ELR (cell line): Measurements from ENCODE around the gene MLXIPL.
"Not testable (repeated sequence)": the region's sequence is repeated elsewhere in the genome, so short reads cannot be mapped to it uniquely, and the experiment has no call there.

Experiments
- DNase-seq: peaks from one replicate; pipeline ENCODE4 v3.0.0-alpha.2; 2015; ENCODE audit warnings: low read depth

MLXIPL gene, protein sequence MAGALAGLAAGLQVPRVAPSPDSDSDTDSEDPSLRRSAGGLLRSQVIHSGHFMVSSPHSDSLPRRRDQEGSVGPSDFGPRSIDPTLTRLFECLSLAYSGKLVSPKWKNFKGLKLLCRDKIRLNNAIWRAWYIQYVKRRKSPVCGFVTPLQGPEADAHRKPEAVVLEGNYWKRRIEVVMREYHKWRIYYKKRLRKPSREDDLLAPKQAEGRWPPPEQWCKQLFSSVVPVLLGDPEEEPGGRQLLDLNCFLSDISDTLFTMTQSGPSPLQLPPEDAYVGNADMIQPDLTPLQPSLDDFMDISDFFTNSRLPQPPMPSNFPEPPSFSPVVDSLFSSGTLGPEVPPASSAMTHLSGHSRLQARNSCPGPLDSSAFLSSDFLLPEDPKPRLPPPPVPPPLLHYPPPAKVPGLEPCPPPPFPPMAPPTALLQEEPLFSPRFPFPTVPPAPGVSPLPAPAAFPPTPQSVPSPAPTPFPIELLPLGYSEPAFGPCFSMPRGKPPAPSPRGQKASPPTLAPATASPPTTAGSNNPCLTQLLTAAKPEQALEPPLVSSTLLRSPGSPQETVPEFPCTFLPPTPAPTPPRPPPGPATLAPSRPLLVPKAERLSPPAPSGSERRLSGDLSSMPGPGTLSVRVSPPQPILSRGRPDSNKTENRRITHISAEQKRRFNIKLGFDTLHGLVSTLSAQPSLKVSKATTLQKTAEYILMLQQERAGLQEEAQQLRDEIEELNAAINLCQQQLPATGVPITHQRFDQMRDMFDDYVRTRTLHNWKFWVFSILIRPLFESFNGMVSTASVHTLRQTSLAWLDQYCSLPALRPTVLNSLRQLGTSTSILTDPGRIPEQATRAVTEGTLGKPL

DNA sequence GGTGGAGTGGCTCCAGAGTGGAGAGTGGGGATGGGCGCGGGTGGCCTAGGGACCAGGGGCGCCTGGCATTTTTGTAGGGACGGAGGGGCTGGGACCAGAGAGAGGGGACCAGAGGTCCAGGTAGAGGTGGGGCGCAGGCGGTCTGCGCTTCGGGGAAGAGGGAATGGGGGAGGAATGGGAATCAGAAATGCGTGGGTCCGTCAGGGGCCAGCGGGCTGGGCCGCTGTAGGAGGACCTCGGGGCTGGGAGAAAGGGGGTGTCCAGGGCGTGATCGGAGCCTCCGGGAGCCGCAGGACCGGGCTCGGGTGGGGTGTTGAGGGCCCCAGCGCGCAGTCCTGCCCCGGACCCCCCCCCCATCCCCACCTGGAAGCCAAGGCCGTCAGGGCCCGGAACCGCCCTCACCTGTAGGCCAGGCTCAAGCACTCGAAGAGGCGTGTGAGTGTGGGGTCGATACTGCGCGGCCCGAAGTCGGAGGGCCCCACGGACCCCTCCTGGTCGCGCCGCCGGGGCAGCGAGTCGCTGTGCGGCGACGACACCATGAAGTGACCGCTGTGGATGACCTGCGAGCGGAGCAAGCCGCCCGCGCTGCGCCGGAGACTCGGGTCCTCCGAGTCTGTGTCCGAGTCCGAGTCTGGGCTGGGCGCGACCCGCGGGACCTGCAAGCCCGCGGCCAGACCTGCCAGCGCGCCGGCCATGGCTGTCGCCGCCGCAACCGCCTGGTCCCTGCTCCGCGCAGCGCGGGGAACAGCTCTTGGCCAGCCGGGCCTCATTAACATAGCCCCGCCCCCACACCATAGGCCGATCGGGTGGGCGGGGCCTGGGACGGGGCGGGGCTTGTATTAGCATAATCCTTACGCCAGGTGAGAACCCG lies at the start of gene MLXIPL:
MLXIPL (minus strand) TSS at position 725 of the 871 bp plus-strand sequence; CDS start at position 695, 30 bp downstream.
- peak; percentile 54 for DNase-seq

DNA sequence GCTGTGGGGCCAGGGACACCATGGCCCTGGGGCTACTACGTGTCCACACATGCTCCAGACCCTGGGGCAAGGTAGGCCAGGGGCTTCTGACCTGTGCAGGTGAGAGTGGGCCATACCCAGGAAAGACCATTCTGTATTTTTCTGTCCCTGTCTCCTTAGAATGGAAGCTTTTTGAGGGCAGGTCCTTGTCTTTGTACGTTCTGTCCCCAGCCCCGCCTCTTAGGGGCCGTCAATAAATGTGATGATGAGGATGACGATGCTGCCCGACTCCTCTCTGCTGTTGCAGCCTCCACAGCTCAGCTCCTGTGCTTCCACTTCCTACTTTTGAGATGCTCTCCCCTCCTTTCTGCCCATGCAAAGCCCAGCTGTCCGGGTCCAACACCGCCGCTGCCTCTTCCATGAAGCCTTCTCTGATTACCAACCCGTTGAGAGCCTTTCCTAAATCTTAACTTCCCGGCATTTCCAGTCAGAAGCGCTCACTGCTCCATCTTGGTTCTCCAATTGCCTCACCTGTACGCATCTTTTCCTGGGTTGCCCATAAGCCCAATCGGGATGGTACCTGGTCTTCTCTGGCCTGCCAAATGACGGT lies 47.6 kb upstream of the MLXIPL start:
- no peak for DNase-seq

DNA sequence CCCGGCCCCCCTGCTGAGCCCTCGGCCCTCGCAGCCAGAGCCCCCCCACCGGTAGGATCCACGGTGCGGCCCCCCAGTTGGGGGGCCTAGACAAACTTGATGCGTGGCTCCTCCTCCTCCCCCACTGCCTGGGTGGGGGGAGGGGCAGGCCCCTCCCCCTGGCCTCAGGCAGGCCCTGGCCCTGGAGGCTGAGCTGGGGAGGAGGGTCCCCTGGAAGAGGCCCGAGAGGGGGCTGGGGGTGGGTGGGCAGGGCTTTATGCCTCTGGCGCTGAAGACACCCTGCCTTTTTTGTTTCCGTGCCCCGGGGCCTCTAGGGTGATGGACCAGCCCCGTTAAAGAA lies 47.0 kb upstream of the MLXIPL start:
- no peak for DNase-seq

DNA sequence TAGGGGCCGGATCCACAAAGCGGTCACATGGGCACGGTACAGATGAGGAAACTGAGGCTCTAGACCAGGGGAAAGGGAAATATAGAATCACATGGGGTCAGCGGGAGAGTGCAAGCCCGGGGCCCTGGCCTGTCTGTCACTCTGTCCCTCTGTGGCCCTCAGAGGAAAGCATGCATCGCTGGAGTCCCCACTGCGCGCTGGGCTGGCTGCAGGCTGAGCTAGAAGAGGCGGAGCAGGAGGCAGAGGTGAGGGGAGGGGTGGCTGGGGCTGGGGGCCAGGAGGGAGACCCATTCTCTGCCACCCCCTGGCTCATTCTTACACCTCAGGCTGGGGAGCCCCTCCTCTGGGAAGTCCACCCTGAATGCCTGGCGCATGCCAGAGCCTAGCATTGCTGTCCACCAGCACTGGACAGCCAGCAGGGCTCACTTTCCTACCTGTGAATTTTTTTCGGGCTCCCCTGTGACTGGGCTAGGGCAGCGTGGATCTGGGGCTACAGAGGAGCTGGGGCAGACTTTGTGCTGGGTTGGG lies 45.6 kb upstream of the MLXIPL start:
- DNase-seq: no peak

DNA sequence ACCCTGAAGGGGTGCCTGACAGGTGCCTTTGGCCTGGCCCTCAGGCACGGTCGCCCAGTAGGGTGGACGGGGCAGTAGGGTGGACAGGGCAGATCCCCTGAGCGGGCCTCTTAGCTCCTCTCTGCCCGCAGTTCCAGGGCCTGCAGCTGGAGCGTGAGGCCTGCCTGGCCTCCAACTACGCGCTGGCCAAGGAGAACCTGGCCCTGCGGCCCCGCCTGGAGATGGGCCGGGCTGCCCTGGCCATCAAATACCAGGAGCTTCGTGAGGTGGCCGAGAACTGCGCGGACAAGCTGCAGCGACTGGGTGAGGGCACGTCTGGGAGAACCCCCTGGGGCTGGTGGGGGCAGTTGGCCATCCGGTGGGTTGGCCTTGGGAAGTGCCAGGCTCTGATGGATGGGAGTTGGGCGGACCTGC lies 45.0 kb upstream of the MLXIPL start:
- no peak for DNase-seq

DNA sequence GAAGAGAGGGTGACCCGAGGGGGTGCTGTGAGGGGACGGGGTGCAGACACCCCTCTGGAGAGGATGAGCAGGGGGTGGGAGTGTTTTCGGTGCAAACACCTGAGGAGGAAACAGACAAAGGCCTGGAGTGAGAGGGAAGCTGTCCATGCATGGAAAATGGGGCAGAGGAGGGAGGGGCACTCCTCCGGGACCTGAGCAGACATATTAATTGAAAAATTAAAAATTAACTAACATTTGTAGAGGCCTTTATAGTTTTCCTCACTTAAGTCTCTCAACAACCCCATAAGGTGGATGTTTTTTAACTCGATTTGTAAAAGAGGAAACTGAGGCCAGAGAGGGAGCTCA lies 44.5 kb upstream of the MLXIPL start:
- no peak for DNase-seq

DNA sequence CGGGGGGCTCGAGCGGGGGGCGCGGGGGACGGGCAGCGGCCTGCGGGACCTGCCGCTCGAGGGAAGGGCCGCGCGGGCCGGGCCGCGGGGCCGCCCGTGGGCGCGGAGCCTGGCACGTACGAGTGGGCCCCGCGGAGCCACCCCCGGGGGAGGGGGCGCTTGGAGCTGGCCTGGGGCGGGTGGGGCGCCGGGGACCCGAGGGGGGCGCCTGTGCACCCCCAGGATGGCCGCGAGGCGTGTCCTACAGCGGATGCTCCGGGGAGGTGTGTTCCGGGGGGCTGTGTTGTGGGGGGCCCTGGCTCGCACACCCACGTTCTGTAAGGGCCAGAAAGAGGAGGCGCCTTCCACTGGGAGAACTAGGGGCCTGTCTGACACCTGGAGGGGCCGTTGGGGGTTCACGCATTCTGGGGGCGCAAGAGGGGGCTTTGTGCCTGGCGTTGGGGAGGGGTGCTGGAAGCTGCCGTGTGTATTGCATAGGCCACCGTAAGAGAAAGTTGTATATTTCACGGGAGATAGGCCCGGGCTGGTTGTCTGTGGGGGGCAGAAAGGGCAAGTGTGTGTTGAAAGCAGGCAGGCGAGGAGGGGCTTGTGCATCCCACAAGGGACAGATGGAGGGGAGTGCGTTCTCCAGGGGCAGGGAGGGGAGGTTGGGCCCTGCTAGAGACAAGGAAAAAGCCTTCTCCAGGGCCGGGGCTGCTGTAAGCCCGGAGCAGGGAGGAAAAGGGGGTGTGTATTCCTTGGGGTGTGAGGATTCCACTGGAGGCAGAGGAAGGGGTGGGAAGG lies 44.0 kb upstream of the MLXIPL start:
- peak; percentile 18 for DNase-seq

DNA sequence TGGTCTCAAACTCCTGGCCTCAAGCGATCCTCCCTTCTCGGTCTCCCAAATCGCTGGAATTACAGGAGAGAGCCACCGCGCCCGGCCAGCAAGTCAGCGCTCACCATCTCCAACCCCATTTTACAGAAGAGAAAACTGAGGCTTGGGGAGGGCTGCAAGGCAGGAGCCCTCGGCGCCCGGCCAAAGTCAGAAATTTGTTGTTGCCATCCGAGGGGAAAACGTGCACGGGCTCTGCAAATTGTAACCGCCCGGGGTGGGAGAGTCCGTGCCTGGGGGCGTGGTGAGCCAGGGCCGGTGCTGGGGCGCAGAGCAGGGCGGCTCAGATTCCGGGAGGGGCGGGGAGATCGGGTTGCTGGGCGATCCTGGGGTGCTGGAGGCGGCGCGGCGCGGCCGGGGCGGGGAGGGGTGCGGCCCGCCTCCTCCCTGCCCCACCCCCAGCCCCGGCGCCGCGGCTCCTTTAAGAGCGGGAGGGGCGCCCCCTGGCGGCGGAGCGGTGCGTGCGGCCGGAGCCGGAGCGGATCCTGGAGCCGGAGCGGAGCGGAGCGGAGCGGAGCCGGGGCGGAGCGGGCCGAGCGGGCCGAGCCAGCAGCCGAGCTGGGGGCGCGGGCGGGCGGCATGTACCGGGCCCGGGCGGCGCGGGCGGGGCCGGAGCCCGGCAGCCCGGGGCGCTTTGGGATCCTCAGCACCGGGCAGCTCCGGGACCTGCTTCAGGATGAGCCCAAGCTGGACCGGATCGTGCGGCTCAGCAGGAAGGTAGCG lies 43.2 kb upstream of the MLXIPL start, which contains the start of gene VPS37D:
VPS37D (plus strand) TSS at position 488 of the 759 bp plus-strand sequence; CDS start at position 616, 128 bp downstream.
- peak; percentile 89 for DNase-seq

DNA sequence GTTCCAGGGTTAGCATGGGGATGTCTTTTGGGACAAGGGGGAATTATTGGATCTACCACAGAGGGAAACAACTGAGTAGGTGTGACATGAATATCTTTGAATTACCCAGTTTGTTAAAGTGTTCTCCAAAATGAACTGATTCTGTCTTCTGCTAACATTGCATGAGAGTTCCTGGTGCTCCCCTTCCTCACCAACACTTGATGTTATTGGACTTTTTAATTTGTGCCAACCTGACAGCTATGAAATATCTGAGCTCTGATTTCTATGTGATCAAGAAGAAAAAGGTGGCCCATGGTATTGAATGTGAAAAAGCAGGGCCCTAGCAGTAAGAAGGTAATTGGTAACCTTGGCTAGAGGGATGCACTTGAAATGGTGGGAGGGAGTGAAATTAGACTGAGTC lies 38.7 kb upstream of the MLXIPL start:
- no peak for DNase-seq

DNA sequence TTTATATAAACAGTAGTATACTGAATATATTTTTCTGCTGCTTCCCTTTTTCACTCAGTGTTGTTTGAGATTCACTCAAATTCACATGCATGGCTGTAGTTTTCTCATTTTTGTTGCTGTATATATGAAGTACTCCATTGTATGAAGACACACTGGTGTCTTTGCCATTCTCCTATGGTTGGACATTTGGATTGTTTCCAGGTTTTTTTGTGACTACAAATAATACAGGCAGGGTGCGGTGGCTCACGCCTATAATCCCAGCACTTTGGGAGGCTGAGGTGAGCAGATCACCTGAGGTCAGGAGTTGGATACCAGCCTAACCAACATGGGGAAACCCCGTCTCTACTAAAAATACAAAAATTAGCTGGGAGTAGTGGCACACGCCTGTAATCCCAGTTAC lies 36.3 kb upstream of the MLXIPL start:
- DNase-seq: not testable (repeated sequence)

DNA sequence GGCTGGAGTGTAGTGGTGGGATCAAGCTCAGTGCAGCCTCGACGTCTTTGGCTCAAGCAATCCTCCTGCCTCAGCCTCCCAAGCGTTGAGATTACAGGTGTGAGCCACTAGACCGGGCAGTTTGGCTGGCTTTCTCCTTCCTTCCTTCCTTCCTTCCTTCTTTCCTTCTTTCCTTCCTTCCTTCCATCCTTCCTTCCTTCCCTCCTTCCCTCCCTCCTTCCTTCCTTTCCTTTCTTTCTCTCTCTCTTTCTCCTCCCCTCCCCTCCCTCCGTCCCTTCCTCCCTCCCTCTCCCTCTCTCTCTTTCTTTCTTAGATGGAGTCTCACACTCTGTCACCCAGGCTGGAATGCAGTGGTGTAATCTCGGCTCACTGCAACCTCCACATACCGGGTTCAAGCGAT lies 35.7 kb upstream of the MLXIPL start:
- no peak for DNase-seq

DNA sequence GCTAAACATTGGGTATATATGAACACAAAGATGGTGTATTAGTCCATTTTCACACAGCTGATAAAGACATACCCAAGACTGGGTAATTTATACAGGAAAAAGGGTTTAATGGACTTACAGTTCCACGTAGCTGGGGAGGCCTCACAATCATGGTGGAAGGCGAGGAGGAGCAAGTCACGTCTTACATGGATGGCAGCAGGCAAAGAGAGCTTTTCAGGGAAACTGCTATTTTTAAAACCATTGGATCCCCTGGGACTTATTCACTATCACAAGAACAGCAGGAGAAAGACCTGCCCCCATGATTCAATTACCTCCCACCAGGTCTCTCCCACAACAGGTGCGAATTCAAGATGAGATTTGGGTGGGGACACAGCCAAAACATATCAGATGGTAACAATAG lies 31.0 kb upstream of the MLXIPL start:
- not testable (repeated sequence) for DNase-seq

DNA sequence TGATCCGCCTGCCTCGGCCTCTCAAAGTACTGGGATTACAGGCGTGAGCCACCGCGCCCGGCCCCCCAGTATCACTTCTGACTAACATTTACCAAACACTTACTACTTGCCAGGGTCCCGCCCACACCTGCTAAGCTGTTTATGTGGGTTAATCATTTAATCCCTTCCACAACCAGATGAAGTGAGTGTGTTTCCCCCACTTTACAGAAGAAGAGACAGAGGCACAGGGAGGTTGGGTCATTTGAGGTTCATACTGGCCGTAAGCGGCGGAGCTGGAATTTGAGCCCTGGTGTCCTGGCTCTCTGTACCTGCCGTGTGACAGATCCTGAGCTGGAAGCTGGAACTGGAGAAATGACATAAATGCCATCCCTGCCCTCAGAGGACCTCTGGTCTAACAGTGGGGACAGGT lies 28.2 kb upstream of the MLXIPL start:
- no peak for DNase-seq

DNA sequence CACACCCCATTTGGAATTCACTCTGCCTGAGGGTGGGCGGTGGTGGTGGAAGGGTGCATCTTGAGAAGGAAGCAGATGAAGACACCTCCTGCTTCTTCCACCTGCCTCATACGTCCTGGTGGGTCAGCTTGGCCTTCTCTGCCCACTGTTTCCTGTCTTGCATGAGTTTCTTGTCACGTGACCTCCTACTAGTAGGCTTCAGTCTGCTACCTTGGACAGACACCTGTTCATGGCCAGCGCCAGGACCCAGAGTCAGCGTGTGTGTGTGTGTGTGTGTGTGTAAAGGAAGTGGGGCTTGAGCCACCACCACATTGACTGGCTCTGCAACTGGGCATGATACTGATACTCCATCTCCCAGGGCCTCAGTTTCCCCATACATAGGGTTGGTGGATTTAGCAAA lies 26.2 kb upstream of the MLXIPL start:
- DNase-seq: no peak

DNA sequence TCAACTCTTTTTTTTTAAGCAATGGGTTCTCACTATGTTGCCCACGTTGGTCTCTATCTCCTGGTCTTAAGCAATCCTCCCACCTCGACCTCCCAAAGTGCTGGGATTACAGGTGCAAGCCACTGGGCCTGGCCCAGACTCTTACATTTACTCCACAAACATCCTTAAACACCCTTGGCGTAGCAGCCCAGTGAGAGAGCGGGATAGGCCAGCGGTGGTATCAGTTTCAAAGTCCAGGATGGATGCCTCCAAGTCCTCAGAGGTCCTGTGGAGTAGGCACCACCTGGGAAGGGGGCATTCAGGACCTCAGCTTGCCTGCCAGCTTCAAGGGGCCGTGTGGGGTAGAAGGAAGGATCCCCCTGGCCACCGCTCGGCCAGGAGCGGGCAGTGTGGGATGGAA lies 25.3 kb upstream of the MLXIPL start:
- DNase-seq: no peak

DNA sequence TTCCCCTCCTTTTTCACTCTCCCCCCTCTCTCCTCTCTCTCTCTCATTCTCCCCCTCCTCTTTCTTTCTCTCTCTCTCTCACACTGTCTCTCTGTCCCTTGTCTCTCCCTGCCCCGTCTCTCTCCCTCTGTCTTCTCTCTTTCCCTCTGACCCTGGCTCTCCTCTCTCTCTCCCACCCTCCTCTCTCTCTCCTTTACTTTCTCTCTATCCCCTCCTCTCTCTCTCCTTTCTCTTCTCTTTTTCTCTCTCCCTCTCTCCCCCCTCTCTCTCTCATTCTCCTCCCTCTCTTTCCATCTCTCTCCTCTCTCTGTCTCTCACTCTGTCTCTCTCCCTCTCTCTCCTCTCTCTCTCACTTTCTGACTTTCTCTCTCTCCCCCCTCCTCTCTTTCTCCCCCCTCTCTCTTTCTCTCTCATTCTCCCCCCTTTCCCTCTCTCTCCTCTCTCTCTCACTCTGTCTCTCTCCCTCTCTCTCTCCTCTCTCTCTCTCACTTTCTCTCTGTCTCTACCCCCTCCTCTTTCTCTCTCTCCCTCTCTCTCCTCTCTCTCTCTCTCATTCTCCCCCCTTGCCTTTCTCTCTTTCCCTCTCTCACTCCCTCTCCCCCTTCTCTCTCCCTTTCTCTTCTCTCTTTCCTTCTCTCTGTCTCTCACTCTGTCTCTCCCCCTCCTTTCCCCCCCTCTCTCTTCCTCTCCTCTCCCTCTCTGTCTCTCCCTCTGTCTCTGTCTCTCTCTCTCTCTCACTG lies 24.4 kb upstream of the MLXIPL start:
- DNase-seq: no peak

DNA sequence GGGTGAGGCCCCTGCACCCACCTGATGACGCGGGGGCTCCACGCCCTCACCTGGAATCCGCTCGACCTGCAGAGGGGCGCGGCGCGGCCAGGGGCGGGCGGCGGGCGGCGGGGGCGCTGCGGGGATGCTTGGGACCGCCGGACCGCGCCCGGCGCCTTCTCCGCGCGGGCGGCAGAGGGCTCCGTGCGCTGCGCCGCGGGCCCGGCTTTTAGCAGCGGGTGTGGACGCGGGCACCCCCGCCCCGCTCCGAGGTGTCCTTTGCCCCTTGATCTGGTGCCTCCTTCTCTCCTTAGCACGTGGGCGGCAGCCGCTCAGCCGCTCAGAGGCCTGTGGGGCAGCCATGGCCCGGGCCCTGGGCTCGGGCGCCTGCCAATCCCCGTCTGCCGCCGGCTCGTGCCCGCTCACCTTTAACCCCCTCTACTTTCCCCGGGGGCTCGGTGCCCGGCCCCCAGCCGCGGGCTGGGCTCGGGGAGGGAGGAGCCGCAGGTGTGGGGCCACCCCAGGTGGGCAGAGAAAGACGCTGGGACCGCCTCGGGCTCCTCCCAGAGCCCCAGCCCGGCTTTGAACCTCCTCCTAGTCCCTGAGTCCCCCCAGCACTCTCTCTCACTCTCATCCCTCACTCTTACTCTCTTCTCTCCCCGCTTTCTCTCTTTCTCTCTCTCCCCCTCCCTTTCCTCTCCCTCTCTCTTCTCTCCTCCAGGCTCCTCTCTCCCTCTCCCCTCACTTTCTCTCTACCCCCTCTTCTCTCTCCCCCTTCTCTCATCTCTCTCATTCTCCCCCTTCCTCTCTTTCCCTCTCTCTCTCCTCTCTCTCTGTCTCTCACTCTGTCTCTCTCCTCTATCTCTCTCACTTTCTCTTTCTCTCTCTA lies 23.6 kb upstream of the MLXIPL start:
- DNase-seq: peak; percentile 22
